PC-9 (cell line): ENCODE results near the gene KCNG4. TPM values are rescaled to one million over a fixed set of nuclear protein-coding genes. Genes with fewer than 3 reads are reported as not detected.

Source experiments
- BruUV-seq: library from RNA; stranded (reverse); fragments of 400-500 nt; replicated peaks from 2 replicates; lab custom pipeline; 2021; lab: Mats Ljungman, UMichigan
- CTCF ChIA-PET: fragments of 300-600 bp; sonication (Branson Sonifier 250); formaldehyde crosslinking; loops from one replicate; lab custom pipeline; 2022; ENCODE audit warnings: antibody characterized with exemption; lab: Charles Lee
- POLR2A ChIA-PET: fragments of 300-600 bp; sonication (Branson Sonifier 250); formaldehyde crosslinking; loops from one replicate; lab custom pipeline; 2022; ENCODE audit warnings: antibody characterized with exemption; ENCODE audit not compliant: unreplicated experiment; lab: Charles Lee
- DNase-seq, 2 experiments: peaks; one replicate each; pipeline versions ENCODE4 v3.0.0 to v3.0.0-alpha.2; 2015 to 2022; ENCODE audit warnings: mixed read lengths in 1 of 2
- H2AFZ ChIP-seq: fragments of 200-600 bp; sonication (generic); 2 replicates; pipeline ENCODE4 v1.8.1; 2017; ENCODE audit warnings: antibody characterized with exemption
- H3F3A ChIP-seq: fragments of 200-600 bp; sonication (generic); 2 replicates; pipeline ENCODE4 v1.8.1; 2017; ENCODE audit warnings: antibody characterized with exemption, mild to moderate bottlenecking, low read depth; ENCODE audit not compliant: insufficient read depth
- H3K27ac ChIP-seq: fragments of 200-600 bp; sonication (generic); 2 replicates; pipeline ENCODE4 v1.6.1; 2016; ENCODE audit warnings: mixed run types
- H3K27me3 ChIP-seq: fragments of 200-600 bp; sonication (generic); 2 replicates; pipeline ENCODE4 v1.6.1; 2016; ENCODE audit warnings: low read depth, mixed run types; ENCODE audit not compliant: insufficient read depth
- H3K36me3 ChIP-seq: fragments of 200-600 bp; sonication (generic); 2 replicates; pipeline ENCODE4 v1.6.1; 2016; ENCODE audit warnings: low read depth, mixed run types
- H3K4me1 ChIP-seq: fragments of 200-600 bp; sonication (generic); replicated peaks from 2 replicates; pipeline ENCODE4 v1.6.1; 2016; ENCODE audit warnings: mixed run types; ENCODE audit not compliant: insufficient read depth
- H3K4me2 ChIP-seq: fragments of 200-600 bp; sonication (generic); 2 replicates; pipeline ENCODE4 v1.6.1; 2017; ENCODE audit warnings: mixed run types
- H3K4me3 ChIP-seq: fragments of 200-600 bp; sonication (generic); 2 replicates; pipeline ENCODE4 v1.6.1; 2016; ENCODE audit warnings: mixed run types
- H3K79me2 ChIP-seq: fragments of 200-600 bp; sonication (generic); 2 replicates; pipeline ENCODE4 v1.6.1; 2017; ENCODE audit warnings: low read depth, mixed run types
- H3K9me2 ChIP-seq: fragments of 200-600 bp; sonication (generic); 2 replicates; pipeline ENCODE4 v1.8.1; 2017; ENCODE audit warnings: mild to moderate bottlenecking; ENCODE audit not compliant: insufficient read depth
- H3K9me3 ChIP-seq: fragments of 200-600 bp; sonication (generic); 2 replicates; pipeline ENCODE4 v1.8.1; 2016; ENCODE audit warnings: low read depth; ENCODE audit not compliant: insufficient read depth
- H4K20me1 ChIP-seq: fragments of 200-600 bp; sonication (generic); 2 replicates; pipeline ENCODE4 v1.8.1; 2017; ENCODE audit not compliant: insufficient read depth
- EZH2 ChIP-seq: fragments of 200-600 bp; sonication (generic); IDR thresholded peaks from 2 replicates; pipeline ENCODE4 v1.8.0; 2017; ENCODE audit warnings: antibody characterized with exemption, low read depth
- intact Hi-C: fragments of 100-400 bp; cut with micrococcal nuclease; formaldehyde crosslinking; loops from one replicate; pipeline ENCODE4 v1.10.0; 2022; ENCODE audit not compliant: unreplicated experiment
- total RNA-seq: library from RNA; stranded (reverse); gene quantifications from 2 replicates; pipeline ENCODE4 v1.2.3, GENCODE V29; 2021
- TF ChIP-seq, protein P1 (sequence below): fragments of 200-600 bp; sonication (generic); conservative IDR thresholded peaks from 2 replicates; pipeline ENCODE4 v1.6.1; 2017; ENCODE audit warnings: mixed run types, antibody characterized with exemption, mild to moderate bottlenecking, moderate library complexity

KCNG4 gene
- total RNA-seq, 1 experiment from 2014 or later, result not detected

DNA sequence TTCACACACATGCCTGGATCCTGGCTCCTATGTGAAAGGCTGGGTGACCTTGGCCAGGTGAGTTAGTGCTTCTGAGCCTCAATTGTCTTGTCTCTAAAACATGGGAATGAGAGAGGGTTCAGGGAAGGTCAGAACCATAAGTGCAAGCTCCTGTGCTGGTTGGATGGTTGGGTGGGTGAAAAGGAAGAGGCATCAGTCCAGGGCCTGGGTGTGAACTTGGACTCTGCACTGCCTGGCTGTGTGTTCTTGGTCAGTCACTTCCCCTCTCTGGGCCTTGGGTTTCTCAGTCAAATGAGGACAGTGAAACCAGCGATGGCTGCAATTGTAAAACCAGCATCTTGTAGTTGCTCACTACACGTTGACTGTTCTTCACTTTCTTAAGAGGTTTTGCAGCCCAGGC, 643 bp upstream of the KCNG4 start:
- H3K4me1 ChIP-seq, result no peaks in the 10 kb centered on the region
- no peaks in the 10 kb centered on the region; the same call in 1 of the 2 replicates for H3F3A ChIP-seq
- H3K9me2 ChIP-seq, result no peaks in the 10 kb centered on the region
- intact Hi-C loops, result no loop called here
- H3K9me3 ChIP-seq, result no peaks in the 10 kb centered on the region
- H4K20me1 ChIP-seq, result no peaks in the 10 kb centered on the region
- TF ChIP-seq, protein P1, sequence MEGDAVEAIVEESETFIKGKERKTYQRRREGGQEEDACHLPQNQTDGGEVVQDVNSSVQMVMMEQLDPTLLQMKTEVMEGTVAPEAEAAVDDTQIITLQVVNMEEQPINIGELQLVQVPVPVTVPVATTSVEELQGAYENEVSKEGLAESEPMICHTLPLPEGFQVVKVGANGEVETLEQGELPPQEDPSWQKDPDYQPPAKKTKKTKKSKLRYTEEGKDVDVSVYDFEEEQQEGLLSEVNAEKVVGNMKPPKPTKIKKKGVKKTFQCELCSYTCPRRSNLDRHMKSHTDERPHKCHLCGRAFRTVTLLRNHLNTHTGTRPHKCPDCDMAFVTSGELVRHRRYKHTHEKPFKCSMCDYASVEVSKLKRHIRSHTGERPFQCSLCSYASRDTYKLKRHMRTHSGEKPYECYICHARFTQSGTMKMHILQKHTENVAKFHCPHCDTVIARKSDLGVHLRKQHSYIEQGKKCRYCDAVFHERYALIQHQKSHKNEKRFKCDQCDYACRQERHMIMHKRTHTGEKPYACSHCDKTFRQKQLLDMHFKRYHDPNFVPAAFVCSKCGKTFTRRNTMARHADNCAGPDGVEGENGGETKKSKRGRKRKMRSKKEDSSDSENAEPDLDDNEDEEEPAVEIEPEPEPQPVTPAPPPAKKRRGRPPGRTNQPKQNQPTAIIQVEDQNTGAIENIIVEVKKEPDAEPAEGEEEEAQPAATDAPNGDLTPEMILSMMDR, result no peak
- no peak for TF ChIP-seq EZH2
- DNase-seq, result no peak
- no peak overlapping the region for H3K4me3 ChIP-seq
- no peaks in the 10 kb centered on the region for H3K36me3 ChIP-seq
- H2AFZ ChIP-seq, result no peak overlapping the region
- ChIA-PET POLR2A (no interaction called here), CTCF (no interaction called here)
- H3K4me2 ChIP-seq, result no peak overlapping the region
- H3K27me3 ChIP-seq, result no peaks in the 10 kb centered on the region
- no peak overlapping the region for H3K27ac ChIP-seq
- H3K79me2 ChIP-seq, result no peaks in the 10 kb centered on the region
- no TSS peak for BruUV-seq

DNA sequence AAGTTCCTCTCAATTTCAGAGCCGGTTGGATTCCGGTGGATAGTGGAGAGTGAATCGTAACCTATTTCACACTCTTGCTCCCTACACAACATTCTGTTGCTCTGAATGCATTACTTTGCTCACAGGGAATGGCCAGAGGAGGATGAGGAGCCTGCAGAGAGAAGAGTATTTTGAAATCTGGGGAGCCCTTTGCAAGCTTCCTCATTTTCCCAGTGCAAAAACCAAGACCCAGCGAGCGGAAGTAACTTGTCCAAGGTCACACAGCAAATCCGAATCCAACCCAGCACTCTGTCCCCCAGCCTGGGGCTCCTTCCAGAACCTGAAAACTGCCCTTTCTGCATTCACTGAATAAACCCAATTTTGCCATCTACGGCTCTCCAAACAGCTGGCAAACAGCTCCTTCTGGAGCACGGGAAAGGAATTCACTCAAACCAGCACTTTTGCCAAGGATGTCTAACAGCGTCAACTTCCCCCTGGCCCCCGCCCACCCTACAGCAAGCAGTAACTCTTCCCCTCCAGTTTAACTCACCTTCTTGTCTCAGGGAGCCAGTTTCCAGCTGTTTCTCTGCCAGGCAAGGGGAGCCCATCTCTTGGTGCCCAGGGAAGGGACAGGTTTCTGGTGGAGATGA, 557 bp downstream of the KCNG4 start:
- TF ChIP-seq EZH2, result no peak
- TF ChIP-seq, protein P1, result no peak
- Histone ChIP-seq H3K79me2 (no peaks in the 10 kb centered on the region), H3K4me2 (no peak overlapping the region), H3K9me2 (no peaks in the 10 kb centered on the region), H3K9me3 (no peaks in the 10 kb centered on the region), H2AFZ (no peak overlapping the region), H4K20me1 (no peaks in the 10 kb centered on the region), H3F3A (no peaks in the 10 kb centered on the region; the same call in 1 of the 2 replicates), H3K27ac (no peak overlapping the region), H3K4me3 (no peak overlapping the region), H3K4me1 (no peaks in the 10 kb centered on the region), H3K36me3 (no peaks in the 10 kb centered on the region), H3K27me3 (no peaks in the 10 kb centered on the region)
- POLR2A ChIA-PET, result no interaction called here
- intact Hi-C loops, result no loop called here
- CTCF ChIA-PET, result interaction anchor here (0.6 kb wide), 1 partner anchor 156 kb away, joined by 6 read pairs; no protein-coding TSS in a partner anchor
- no peak for DNase-seq
- BruUV-seq, result no TSS peak

DNA sequence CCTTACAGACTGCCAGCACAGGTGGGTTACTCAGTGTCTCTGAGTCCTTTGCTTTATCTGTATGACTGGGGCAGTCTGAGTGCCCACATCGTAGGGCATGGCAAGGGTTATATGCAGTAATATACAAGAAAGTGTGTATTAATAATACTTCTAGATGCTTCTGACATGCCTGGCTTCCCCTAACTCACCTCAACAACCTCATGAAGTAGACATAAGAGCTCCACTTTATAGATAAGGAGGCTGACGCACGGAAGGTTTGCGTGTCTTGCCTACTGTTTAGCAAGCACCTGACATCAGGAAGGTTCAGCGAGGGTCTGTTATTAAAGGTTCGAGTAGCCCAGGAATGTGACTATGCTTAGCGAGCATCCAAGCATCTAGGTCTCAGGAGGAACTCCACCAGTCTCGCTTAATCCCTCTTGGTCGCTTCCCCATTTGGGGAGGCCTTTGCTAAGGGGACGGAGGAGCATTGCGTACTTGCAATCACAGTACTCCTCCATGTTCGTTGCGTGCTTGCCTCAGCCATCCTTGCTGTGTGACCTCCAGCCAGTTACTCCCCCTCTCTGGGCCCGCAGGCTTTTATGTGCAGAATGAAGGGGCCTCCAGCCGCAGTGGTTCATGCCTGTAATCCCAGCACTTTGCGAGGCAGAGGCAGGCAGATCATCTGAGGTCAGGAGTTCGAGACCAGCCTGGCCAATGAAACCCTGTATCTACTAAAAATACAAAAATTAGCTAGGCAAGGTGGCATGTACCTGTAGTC, 1.6 kb downstream of the KCNG4 start:
- no TSS peak for BruUV-seq
- Histone ChIP-seq H3K79me2 (no peaks in the 10 kb centered on the region), H3K27ac (no peak overlapping the region), H3K27me3 (no peaks in the 10 kb centered on the region), H3K4me1 (no peaks in the 10 kb centered on the region), H2AFZ (no peak overlapping the region), H3K36me3 (no peaks in the 10 kb centered on the region), H3K9me2 (no peaks in the 10 kb centered on the region), H4K20me1 (no peaks in the 10 kb centered on the region), H3K4me3 (no peak overlapping the region), H3K9me3 (no peaks in the 10 kb centered on the region), H3K4me2 (no peak overlapping the region), H3F3A (no peaks in the 10 kb centered on the region; the same call in 1 of the 2 replicates)
- TF ChIP-seq, protein P1, result no peak
- TF ChIP-seq EZH2, result no peak
- ChIA-PET POLR2A (interaction anchor here (0.6 kb wide), 1 partner anchor 13 kb away, joined by 3 read pairs; no protein-coding TSS in a partner anchor), CTCF (no interaction called here)
- intact Hi-C loops, result no loop called here
- DNase-seq, result no peak
